CD4-positive, alpha-beta T cell treated with Interleukin-21 for 1 hour (primary cell): Measurements from ENCODE around the gene PLCXD3.
"Not testable (repeated sequence)": the region's sequence is repeated elsewhere in the genome, so short reads cannot be mapped to it uniquely, and the experiment has no call there.

Experiments used
- DNase-seq: peaks from one replicate; pipeline ENCODE4 v3.0.0-alpha.2; 2020

The PLCXD3 gene

DNA sequence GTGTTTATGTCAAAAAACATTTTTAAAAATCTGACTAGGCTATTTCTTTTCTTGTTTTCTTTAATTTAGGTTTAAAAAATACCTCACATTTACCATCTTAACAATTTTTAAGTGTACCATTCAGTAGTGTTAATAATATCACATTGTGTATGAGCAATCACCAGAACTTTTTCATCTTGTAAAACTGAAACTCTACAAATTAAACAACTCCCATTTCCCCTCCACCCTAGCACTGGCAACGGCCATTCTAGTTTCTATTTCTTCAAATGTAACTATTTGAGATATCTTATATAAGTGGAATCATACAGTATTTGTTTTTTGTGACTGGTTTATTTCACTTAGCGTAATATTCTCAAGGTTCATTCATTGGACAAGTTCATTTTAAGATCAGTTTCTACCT, 27.7 kb downstream of the PLCXD3 start:
- no peak for DNase-seq

DNA sequence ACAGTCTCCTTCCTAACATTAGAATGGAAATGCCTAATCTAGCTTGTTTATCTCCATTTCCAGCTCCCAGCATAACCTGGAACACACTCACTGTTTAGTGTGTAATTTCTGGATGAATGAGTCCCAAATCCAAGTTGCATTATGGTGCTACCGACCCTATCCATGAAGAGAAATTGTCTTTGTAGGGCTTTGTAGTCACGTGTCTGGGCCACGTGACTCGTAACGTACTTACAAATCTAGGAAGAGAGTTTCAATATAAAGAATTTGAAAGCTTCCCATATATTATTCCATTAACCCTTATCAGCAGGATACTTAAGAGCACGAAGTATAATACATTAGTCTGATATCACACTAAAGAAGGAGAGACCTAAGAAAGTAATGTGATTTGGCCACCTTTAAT, 28.2 kb downstream of the PLCXD3 start:
- no peak for DNase-seq

DNA sequence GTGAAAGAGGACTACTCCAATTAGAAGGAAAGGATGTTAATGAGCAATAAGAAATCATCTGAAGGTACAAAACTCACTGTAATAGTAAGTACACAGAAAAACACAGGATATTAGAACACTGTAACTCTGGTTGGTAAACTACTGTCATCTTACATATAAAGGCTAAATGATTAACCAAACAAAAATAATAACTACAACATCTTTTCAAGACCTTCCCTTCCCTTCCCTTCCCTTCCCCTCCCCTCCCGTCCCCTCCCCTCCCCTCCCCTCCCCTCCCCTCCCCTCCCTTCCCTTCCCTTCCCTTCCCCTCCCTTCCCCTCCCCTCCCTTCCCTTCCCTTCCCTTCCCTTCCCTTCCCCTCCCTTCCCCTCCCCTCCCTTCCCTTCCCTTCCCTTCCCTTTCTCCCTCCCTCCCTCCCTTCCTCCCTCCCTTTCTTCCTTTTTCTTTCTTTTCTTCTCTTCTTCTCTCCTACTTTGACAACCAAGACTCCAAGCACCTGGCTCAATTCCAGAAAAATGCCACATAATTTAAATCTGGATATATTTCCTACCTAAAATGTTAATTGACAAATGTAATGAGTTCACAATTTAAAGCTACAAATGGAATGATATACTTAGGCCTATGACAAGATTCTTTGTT, 38.7 kb downstream of the PLCXD3 start:
- DNase-seq = not testable (repeated sequence)

DNA sequence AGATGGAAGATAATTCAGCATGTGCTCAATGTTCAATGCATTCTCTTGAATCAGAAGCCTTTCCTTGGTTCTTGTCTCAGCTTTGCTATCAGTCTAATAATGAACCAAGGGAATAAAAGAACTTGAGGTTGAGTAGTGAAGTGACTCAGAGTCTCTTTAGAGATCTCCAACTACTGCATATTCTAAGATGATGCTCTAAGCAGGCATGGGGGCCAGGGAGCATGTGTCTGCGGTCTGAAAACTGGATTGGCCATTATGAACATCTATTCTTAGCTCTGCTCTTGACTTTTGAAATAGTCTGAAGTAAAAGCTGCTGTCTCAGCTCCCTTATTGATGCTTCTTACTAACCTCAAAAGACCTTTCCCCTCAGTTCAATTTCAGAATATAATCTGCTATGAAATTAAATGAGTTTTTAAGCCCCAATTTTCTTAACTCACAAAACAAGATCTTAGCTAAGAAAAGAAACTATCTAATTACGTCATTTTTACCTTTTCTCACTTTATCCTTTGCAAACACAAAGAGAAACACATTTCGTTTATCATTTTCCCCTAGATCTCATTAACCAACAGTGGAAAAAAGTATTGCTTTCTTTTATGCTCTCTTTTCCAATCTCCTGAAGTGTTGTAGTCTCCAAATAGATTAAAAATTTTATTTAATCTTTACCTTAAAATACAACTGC, 44.8 kb downstream of the PLCXD3 start:
- DNase-seq = no peak

DNA sequence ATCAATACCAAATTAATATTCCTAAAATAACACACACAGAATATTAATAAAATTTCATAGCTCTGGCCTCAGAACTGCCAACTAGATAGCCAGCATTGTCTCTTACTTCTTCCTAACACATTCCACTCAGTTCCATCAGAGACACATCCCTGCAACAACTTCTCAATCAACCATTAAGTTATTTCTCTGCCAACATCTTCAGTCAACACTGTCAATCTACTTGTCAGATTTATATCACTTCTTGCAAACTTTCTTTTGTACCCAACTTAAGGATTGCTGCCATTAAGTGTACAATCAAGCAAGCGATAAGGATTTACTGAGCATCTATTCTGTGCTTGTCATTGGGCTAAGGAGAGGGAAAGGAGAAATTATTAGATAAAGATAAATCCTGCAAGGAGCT, 50.8 kb downstream of the PLCXD3 start:
- DNase-seq = no peak

DNA sequence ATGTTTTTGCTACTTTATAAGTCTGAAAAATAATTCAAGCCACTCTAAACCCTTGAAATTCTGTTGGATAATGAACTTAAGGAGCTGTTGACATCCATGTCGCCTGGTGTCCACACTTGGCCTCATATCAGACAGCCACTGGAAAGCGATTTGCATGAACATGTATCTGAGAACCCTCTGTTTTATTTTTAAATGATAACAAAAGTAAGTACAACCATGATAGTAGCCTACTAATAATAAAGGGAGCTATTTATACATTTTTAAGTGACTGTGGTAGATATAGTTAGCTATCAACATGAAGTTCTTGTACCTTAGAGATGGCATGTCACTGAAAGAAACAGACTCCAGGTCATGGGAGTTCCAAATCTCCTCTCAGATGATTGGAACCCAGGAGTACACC, 53.3 kb downstream of the PLCXD3 start:
- no peak for DNase-seq

DNA sequence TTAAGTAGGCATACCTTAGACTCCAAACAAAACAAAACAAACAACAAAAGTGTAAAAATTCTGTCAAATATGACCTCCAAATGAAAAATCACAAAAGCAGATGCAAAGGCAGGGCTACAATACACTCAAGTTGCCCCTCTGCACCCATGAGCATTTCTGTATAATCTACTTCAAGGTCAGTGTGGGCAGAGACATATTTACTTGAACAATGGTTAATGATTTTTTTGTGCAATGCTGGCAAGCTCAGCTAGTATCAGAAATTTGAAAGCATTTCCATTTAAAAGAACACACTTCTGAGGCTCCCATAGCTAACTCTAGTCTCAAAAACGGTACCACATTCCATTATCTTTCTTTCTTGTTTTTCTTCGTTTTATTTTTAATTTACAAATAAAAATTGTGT, 57.9 kb downstream of the PLCXD3 start:
- no peak for DNase-seq

GRCh38 chr5:41447650-41448510, 62.5 kb downstream of the PLCXD3 start:
- DNase-seq = no peak

- no peak for DNase-seq
Observed at GRCh38 chr5:41445937-41446563, 64.4 kb downstream of the PLCXD3 start.

GRCh38 chr5:41435276-41435675, 75.1 kb downstream of the PLCXD3 start:
- DNase-seq = no peak

- no peak for DNase-seq
Observed at GRCh38 chr5:41433552-41434181, 76.7 kb downstream of the PLCXD3 start.

GRCh38 chr5:41432481-41433253, 77.7 kb downstream of the PLCXD3 start:
- DNase-seq = no peak

GRCh38 chr5:41427505-41427904, 82.9 kb downstream of the PLCXD3 start:
- DNase-seq = no peak

- no peak for DNase-seq
Observed at GRCh38 chr5:41425736-41426135, 84.7 kb downstream of the PLCXD3 start.

DNA sequence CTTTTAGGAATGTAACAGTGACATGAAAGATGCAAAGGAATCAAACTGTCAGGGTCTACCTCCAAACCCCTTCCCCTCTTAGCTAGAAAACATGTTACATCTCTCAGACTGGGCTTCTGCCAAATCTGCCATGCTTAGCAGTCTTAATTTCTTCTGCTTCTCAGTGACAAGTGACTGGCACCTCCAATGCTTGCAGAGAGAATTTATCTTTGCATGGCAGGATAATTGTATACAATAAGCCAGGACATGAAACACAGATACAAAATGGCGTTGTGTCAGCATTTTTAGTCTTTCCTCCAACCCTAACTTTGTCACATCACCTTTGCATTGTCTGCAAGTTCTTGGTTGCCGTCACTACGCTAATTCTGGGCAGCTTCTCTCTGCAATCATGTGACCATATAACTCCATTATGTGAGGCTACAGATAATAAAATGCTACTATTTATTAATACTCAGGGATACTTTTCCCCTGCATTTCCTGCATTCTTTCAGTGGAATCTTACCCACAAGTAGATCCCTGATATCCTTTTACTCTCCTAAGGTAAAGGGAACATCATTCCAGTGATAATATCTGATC, 89.8 kb downstream of the PLCXD3 start:
- DNase-seq = no peak

- no peak for DNase-seq
Observed at GRCh38 chr5:41418220-41419031, 92.0 kb downstream of the PLCXD3 start.

DNA sequence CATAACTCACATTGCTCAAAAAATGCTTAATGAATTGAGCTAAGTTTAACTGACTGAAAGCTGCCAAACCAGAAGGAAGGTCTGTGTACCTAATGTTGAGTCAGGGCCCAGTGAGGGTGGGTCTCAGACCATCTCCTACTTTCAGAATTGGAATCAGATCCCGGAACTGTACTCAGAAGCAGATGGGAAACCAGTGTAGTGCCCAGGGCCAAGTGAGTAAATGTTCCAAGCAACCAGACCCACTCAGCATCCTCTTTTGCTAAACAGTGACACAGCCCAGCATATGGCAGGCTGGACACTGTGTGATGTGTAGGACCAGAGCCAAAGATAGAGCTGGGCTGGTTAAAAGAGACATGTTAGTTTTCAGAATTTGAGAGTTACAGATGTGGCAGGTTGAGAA, 94.1 kb downstream of the PLCXD3 start:
- DNase-seq = no peak

DNA sequence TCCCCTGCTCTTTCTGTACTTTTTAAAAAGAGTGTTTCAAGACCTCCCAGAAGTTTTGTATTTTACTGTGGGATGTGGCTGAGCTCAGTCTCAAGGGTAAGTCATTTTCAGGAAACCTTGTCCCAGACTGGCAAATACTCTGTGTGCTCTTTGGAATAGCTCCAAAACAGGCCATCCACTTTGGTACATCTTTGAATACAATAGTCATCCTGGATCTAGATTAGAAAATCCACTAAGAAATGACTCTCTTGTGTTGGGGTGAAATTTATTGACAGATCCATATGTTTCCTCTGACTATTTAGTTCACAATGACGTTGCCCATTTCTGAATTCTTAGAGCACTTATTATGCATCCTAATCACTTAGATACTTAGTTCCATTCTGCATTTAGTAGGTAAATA, 95.2 kb downstream of the PLCXD3 start:
- no peak for DNase-seq

DNA sequence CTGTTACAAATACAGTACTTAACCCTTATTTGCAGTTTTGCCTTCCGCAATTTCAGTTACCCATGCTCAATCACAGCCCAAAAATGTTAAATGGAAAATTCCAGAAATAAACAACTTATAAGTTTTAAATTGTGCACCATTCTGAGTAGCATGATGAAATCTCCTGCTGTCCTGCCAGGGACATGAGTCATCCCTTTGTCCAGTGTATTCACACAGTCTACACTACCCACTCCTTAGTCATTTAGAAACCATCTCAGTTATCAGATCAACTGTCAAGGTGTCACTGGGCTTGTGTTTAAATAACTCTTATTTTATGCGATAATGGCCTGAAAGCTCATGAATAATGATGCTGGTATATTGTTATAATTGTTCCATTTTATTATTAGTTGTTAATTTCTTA, 95.8 kb downstream of the PLCXD3 start:
- DNase-seq = no peak

GRCh38 chr5:41413074-41413473, 97.3 kb downstream of the PLCXD3 start:
- no peak for DNase-seq

DNA sequence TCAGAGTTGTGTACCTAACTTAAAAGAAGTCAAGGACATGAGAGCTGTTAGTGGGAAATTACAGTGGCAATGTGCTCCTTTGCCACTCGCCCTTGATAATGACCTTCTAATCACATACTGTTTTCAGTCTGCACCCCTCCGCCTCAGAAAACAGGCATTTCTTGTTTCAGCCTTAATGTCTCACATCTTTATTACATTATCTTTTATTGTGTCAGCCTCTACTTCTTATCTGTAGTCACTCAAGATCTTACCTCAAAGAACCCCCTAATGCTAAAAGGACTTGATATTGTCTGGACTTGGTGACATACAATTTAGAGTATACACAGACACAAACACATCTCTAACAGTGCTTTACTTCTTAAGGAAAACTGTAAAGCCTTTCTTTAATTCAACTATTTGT, 97.9 kb downstream of the PLCXD3 start:
- DNase-seq = no peak
